ENCODE data around the gene AWAT2. TPM values are rescaled to one million over a fixed set of nuclear protein-coding genes. Genes with fewer than 3 reads are reported as not detected.
"Not testable (repeated sequence)": the region's sequence is repeated elsewhere in the genome, so short reads cannot be mapped to it uniquely, and the experiment has no call there.

Gene AWAT2
- total and polyA plus RNA-seq, 10 of the 15 experiments (the other 5 are each of a cell fraction or from before 2014, with no cell fraction given) = not detected

DNA sequence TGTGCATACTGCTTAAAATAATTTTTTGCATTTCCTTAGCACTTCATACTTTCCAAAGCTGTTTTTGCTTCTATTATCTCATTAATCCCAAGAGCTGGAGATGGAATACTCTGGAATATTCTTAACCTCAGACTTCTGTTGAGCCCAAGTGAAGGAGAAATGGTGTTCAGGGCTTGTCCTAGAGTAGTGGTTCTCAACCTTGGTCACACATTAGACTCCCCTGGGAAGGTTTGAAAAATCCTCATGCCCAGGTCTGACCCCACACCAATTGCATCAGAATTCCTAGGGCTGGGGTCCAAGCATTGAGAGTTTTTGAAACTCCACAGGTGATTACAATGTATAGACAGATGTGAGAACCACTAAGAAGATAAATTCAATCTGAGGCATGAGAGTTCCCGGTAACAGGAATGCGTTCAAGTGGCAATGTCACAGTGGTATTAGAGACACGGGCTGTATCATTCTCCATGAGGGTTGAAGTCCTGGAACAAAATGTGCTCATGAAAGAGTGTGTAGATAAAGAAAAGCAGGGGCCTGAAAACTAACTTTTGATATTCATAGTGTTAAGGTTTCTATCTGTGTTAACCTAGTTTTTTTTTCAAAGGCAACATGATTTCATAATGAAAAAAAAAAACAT is 47.9 kb downstream of the AWAT2 start (continued):
- TF ChIP-seq, protein P1, sequence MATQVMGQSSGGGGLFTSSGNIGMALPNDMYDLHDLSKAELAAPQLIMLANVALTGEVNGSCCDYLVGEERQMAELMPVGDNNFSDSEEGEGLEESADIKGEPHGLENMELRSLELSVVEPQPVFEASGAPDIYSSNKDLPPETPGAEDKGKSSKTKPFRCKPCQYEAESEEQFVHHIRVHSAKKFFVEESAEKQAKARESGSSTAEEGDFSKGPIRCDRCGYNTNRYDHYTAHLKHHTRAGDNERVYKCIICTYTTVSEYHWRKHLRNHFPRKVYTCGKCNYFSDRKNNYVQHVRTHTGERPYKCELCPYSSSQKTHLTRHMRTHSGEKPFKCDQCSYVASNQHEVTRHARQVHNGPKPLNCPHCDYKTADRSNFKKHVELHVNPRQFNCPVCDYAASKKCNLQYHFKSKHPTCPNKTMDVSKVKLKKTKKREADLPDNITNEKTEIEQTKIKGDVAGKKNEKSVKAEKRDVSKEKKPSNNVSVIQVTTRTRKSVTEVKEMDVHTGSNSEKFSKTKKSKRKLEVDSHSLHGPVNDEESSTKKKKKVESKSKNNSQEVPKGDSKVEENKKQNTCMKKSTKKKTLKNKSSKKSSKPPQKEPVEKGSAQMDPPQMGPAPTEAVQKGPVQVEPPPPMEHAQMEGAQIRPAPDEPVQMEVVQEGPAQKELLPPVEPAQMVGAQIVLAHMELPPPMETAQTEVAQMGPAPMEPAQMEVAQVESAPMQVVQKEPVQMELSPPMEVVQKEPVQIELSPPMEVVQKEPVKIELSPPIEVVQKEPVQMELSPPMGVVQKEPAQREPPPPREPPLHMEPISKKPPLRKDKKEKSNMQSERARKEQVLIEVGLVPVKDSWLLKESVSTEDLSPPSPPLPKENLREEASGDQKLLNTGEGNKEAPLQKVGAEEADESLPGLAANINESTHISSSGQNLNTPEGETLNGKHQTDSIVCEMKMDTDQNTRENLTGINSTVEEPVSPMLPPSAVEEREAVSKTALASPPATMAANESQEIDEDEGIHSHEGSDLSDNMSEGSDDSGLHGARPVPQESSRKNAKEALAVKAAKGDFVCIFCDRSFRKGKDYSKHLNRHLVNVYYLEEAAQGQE (IDR thresholded peaks at IDR 0.05; ENCODE audit: low read depth, low read length) = no peak

DNA sequence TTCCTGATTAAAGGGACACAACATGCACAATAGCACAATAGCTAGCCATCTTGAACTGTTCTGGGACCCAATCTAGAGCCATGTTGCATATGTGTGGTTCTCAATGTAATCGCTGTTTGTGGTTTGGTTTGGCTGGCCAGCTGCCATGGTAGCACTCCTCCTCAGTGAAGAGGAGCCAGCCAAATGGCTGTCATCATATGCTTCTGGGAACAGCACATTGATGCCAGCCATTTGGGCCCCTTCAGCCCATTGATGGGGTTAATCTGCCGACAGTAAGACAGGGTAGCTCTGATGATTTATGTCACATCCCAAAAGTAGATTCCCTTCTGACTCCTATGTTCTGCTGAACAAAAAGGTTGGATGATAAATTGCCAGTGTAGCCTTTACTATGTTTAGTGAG is 48.5 kb downstream of the AWAT2 start:
- Histone ChIP-seq H3K36me3 (ENCODE audit: control insufficient read depth in 2 of 2, insufficient read depth in 2 of 2, low read length in 1 of 2) (no peaks in the 10 kb centered on the region), H3K9ac (ENCODE audit: control insufficient read depth, insufficient read depth, low read length) (no peak overlapping the region), H2AFZ (ENCODE audit: control insufficient read depth, low read depth, low read length) (no peak overlapping the region), H3K79me2 (ENCODE audit: control insufficient read depth, insufficient read depth, low read length) (no peaks in the 10 kb centered on the region), H3K4me3 (no peak overlapping the region), H3K27ac (ENCODE audit: control insufficient read depth, insufficient read depth) (no peak overlapping the region), H3K4me2 (ENCODE audit: control insufficient read depth, insufficient read depth) (no peak overlapping the region), H3K27me3 (replicated peaks in 1 of 2; ENCODE audit: control insufficient read depth in 2 of 2, insufficient read depth in 2 of 2, low read length in 1 of 2) (no peaks in the 10 kb centered on the region), H4K20me1 (ENCODE audit: control insufficient read depth, insufficient read depth) (no peaks in the 10 kb centered on the region), H3K4me1 (ENCODE audit: control insufficient read depth, insufficient read depth, low read length) (no peaks in the 10 kb centered on the region), H3K9me3 (replicated peaks; ENCODE audit: control insufficient read depth, insufficient read depth, low read length) (no peaks in the 10 kb centered on the region)
- no peak for FAIRE-seq
- BruUV-seq (replicated peaks) = no TSS peak
- ChIA-PET SMC1A (ENCODE audit: uncharacterized antibody, unreplicated experiment) (no interaction called here), CTCF (no interaction called here), POLR2A (no interaction called here), RAD21 (ENCODE audit: unreplicated experiment) (no interaction called here)
- TF ChIP-seq CREB1 (IDR thresholded peaks at IDR 0.05; ENCODE audit: low read depth) (no peak), CHD2 (IDR thresholded peaks at IDR 0.05; ENCODE audit: borderline replicate concordance, low read depth, low read length) (no peak)
- intact Hi-C loops (cut with micrococcal nuclease; ENCODE audit: unreplicated experiment) (no loop called here), in situ Hi-C loops (cut with MboI) (no loop called here)
- 36% methylated on average over 2 of the region's 2 CpGs for WGBS (ENCODE audit: insufficient coverage, insufficient replicate concordance, low lambda C conversion rate, missing lambda C conversion rate)
- no peak for DNase-seq (ENCODE audit: low read depth, low spot score)
- no peak for ATAC-seq

DNA sequence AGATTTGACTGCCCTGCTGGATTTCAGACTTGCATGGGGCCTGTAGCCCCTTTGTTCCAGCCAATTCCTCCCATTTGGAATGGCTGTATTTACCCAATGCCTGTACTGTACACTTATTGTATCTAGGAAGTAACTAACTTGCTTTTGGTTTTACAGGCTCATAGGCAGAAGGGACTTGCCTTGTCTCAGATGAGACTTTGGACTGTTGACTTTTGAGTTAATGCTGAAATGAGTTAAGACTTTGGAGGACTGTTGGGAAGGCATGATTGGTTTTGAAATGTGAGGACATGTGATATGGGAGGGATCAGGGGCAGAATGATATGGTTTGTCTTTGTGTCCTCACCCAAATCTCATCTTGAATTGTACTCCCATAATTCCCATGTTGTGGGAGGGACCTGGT is 51.4 kb downstream of the AWAT2 start:
- H3K4me2 ChIP-seq (ENCODE audit: control insufficient read depth, insufficient read depth); H3K36me3 ChIP-seq (ENCODE audit: control insufficient read depth in 2 of 2, insufficient read depth in 2 of 2, low read length in 1 of 2); H3K4me3 ChIP-seq; H3K27me3 ChIP-seq (replicated peaks in 1 of 2; ENCODE audit: control insufficient read depth in 2 of 2, insufficient read depth in 2 of 2, low read length in 1 of 2); BruUV-seq (replicated peaks); H4K20me1 ChIP-seq (ENCODE audit: control insufficient read depth, insufficient read depth); in situ Hi-C loops (cut with MboI); intact Hi-C loops (cut with micrococcal nuclease; ENCODE audit: unreplicated experiment); SMC1A ChIA-PET (ENCODE audit: uncharacterized antibody, unreplicated experiment); H3K9me3 ChIP-seq (replicated peaks; ENCODE audit: control insufficient read depth, insufficient read depth, low read length); H2AFZ ChIP-seq (ENCODE audit: control insufficient read depth, low read depth, low read length); CTCF ChIA-PET; POLR2A ChIA-PET; H3K9ac ChIP-seq (ENCODE audit: control insufficient read depth, insufficient read depth, low read length); DNase-seq (ENCODE audit: low read depth, low spot score); H3K79me2 ChIP-seq (ENCODE audit: control insufficient read depth, insufficient read depth, low read length); ATAC-seq; RAD21 ChIA-PET (ENCODE audit: unreplicated experiment); H3K4me1 ChIP-seq (ENCODE audit: control insufficient read depth, insufficient read depth, low read length); FAIRE-seq; H3K27ac ChIP-seq (ENCODE audit: control insufficient read depth, insufficient read depth): not testable (repeated sequence)
